ENCODE measurements around the gene TPD52L2. TPM values are rescaled to one million over a fixed set of nuclear protein-coding genes. Genes with fewer than 3 reads are reported as not detected.
A peak's percentile ranks its signal among the peaks of the same experiment; 100 is the strongest.

Gene TPD52L2
- total RNA-seq (33.7 TPM), polyA plus RNA-seq (10 to 100 TPM; 69.0 to 72.1 (median 69.9) TPM)

DNA sequence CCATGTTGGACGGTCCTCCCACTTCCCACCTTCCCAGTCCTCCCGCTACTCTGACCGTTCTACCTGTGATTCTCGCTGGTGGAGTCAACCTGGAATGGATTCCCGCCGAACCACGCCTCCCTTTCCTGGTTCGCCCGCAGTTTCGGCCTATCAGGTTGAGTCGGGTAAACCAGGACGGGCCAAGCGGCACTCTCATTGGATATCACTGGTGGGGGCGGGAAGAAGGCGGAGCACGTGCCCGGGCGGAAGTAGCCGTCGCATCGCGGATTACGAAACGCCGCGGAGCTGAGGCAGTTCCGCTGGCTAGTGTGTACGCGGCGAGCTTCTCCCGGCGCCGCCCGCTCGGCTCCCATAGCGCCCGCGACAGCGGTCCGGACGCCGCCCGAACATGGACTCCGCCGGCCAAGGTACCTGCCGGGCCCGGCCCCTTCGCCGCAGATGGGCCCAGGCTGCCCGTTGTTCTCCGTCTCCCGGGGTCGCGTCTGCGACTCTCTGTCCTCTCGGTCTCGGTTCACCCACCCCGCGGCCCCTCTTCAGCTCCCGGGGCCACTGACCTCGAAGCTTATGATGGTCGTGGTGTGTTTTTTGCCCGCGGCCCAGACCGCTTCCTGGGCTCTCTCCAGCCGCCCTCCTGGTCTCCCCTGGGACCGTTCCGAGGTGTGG, at the start of gene TPD52L2:
Gene TPD52L2, plus strand, starts transcription at position 293 of the 663 bp plus-strand sequence. Its CDS starts 96 bp downstream, at position 389.
- Histone ChIP-seq H3K27me3 (ENCODE audit: control insufficient read depth, insufficient read depth, low read length) (no peaks in the 10 kb centered on the region), H3K4me3 (ENCODE audit: low read depth, low read length) (peak within 1 kb of the TSS; percentile 75), H3K27ac (ENCODE audit: insufficient read depth, low read length, poor library complexity, severe bottlenecking) (peak within 1 kb of the TSS; percentile 90), H3K36me3 (ENCODE audit: control insufficient read depth, insufficient read depth, low read length) (peaks cover 16% of the 10 kb centered on the region), H3K4me1 (ENCODE audit: control insufficient read depth, insufficient read depth, low read length, poor library complexity, severe bottlenecking) (peaks cover 29% of the 10 kb centered on the region), H3K9me3 (ENCODE audit: control insufficient read depth in 2 of 2, low read length in 2 of 2) (no peaks in the 10 kb centered on the region)
- Mint-ChIP-seq H3K9me3 (no peaks in the 10 kb centered on the region), H3K36me3 (peaks cover 6% of the 10 kb centered on the region), H3K27ac (peak within 1 kb of the TSS; percentile 94 to 98 (median 98)), H3K4me3 (peak within 1 kb of the TSS; percentile 93 to 97 (median 95)), H3K27me3 (peaks cover 6% of the 10 kb centered on the region), H3K4me1 (peaks cover 0 to 32% (median 23%) of the 10 kb centered on the region in 4 donors)
- ATAC-seq (ENCODE audit: low read depth in 2 of 2), result peak; percentile 87 to 93
- peak; percentile 96 to 98 (median 98) for DNase-seq

DNA sequence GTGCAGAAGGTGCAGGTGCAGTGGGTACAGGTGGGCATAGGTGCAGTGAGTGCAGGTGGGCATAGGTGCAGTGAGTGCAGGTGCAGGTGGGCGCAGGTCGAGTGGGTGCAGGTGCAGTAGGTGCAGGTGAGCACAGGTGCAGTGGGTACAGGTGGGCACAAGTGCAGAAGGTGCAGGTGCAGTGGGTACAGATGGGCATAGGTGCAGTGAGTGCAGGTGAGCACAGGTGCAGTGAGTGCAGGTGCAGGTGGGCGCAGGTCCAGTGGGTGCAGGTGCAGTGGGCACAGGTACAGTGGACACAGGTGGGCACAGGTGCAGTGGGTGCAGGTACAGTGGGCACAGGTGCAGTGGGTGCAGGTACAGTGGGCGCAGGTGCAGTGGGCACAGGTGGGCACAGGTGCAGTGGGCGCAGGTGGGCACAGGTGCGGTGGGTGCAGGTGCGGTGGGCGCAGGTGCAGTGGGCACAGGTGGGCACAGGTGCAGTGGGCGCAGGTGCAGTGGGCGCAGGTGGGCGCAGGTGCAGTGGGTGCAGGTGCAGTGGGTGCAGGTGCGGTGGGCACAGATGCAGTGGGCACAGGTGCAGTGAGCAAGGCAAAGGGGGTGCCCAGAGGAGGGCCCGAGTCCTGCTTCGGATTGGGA, 49.3 kb upstream of the TPD52L2 start:
- no peak overlapping the region for H3K4me3 Mint-ChIP-seq
- no peaks in the 10 kb centered on the region for H3K4me1 Mint-ChIP-seq
- Histone ChIP-seq H3K27me3 (ENCODE audit: control insufficient read depth, insufficient read depth, low read length) (no peaks in the 10 kb centered on the region), H3K27ac (ENCODE audit: insufficient read depth, low read length, poor library complexity, severe bottlenecking) (no peak overlapping the region), H3K9me3 (ENCODE audit: control insufficient read depth in 2 of 2, low read length in 2 of 2) (no peaks in the 10 kb centered on the region), H3K4me1 (ENCODE audit: control insufficient read depth, insufficient read depth, low read length, poor library complexity, severe bottlenecking) (no peaks in the 10 kb centered on the region), H3K36me3 (ENCODE audit: control insufficient read depth, insufficient read depth, low read length) (no peaks in the 10 kb centered on the region), H3K4me3 (ENCODE audit: low read depth, low read length) (no peak overlapping the region)
- H3K9me3 Mint-ChIP-seq, result no peaks in the 10 kb centered on the region
- peaks cover 9% of the 10 kb centered on the region for H3K27me3 Mint-ChIP-seq
- H3K27ac Mint-ChIP-seq, result no peak overlapping the region
- no peak for DNase-seq
- ATAC-seq (ENCODE audit: low read depth in 2 of 2), result no peak
- no peaks in the 10 kb centered on the region for H3K36me3 Mint-ChIP-seq

DNA sequence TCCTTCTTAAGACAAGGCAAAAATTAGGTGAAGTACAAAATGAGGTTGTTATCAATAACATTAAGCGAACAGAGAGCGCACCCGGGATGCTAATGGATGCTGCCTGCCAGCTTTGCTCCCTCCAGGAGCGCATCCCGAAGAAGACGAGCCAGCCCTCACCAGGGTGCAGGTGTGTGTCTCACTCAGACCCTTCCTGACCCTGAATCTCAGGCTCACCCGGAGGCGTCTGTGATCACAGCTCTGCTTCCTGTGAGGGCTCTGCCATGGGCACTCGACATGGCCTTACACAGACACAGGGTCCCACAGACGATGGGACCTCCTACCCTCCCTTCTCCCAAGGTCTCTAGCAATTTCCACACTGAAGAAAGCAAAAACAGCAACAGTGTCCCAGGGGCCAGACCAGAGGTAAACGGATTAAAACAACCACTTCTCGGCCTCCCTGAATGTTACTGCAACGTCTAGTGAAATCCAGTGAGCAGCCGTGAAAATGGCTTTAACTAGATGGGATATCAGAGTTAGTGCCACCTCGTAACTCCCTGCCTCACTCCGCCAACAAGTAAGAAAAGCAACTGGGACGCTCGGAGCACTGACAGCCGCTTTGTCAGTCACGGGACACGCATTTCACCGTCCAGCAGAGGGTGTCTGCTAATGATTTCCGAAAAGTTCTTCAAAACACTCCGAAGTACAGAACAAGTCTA, 45.7 kb upstream of the TPD52L2 start:
- ATAC-seq (ENCODE audit: low read depth in 2 of 2) (peak; percentile 16 to 43), DNase-seq (peak in 1 of 3 donors; percentile 28)
- no peak overlapping the region for H3K4me3 ChIP-seq (ENCODE audit: low read depth, low read length)
- H3K4me3 Mint-ChIP-seq, result peak overlapping the region; percentile 1 to 63 (median 44)
- peak overlapping the region; percentile 0 to 81 (median 71) for H3K27ac Mint-ChIP-seq
- no peaks in the 10 kb centered on the region for H3K9me3 ChIP-seq (ENCODE audit: control insufficient read depth in 2 of 2, low read length in 2 of 2)
- no peaks in the 10 kb centered on the region for H3K36me3 Mint-ChIP-seq
- H3K27me3 Mint-ChIP-seq, result peaks cover 9% of the 10 kb centered on the region
- H3K36me3 ChIP-seq (ENCODE audit: control insufficient read depth, insufficient read depth, low read length), result no peaks in the 10 kb centered on the region
- H3K4me1 Mint-ChIP-seq, result no peaks in the 10 kb centered on the region
- peak overlapping the region; percentile 34 for H3K27ac ChIP-seq (ENCODE audit: insufficient read depth, low read length, poor library complexity, severe bottlenecking)
- H3K4me1 ChIP-seq (ENCODE audit: control insufficient read depth, insufficient read depth, low read length, poor library complexity, severe bottlenecking), result no peaks in the 10 kb centered on the region
- H3K27me3 ChIP-seq (ENCODE audit: control insufficient read depth, insufficient read depth, low read length), result no peaks in the 10 kb centered on the region
- H3K9me3 Mint-ChIP-seq, result no peaks in the 10 kb centered on the region

DNA sequence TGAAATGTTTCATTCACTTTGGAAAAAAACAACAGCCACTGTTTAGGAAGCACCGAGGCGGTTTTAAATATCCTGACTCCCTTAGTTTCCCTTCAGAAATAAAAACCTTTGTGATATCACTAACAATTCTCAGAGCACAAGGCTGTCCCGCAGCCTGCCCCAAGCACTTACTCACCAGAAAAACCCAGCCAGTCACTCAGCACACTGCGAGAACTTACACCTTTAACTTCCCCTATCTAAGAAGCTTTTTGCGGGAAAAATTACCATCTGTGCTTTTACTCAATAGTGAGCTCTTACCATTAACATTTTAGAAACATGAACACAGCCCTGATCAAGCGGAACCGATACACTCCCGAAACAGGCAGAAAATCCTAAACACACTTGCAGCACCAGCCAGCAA, 43.3 kb upstream of the TPD52L2 start:
- H3K4me3 Mint-ChIP-seq, result no peak overlapping the region
- no peaks in the 10 kb centered on the region for H3K4me1 Mint-ChIP-seq
- no peak overlapping the region for H3K27ac Mint-ChIP-seq
- H3K27me3 Mint-ChIP-seq, result peaks cover 24% of the 10 kb centered on the region
- Histone ChIP-seq H3K4me1 (ENCODE audit: control insufficient read depth, insufficient read depth, low read length, poor library complexity, severe bottlenecking) (no peaks in the 10 kb centered on the region), H3K4me3 (ENCODE audit: low read depth, low read length) (no peak overlapping the region), H3K27me3 (ENCODE audit: control insufficient read depth, insufficient read depth, low read length) (no peaks in the 10 kb centered on the region), H3K9me3 (ENCODE audit: control insufficient read depth in 2 of 2, low read length in 2 of 2) (no peaks in the 10 kb centered on the region), H3K27ac (ENCODE audit: insufficient read depth, low read length, poor library complexity, severe bottlenecking) (no peak overlapping the region), H3K36me3 (ENCODE audit: control insufficient read depth, insufficient read depth, low read length) (no peaks in the 10 kb centered on the region)
- ATAC-seq (ENCODE audit: low read depth in 2 of 2) (no peak), DNase-seq (no peak)
- H3K36me3 Mint-ChIP-seq, result no peaks in the 10 kb centered on the region
- H3K9me3 Mint-ChIP-seq, result peaks cover 0 to 3% (median 0%) of the 10 kb centered on the region in 7 donors

DNA sequence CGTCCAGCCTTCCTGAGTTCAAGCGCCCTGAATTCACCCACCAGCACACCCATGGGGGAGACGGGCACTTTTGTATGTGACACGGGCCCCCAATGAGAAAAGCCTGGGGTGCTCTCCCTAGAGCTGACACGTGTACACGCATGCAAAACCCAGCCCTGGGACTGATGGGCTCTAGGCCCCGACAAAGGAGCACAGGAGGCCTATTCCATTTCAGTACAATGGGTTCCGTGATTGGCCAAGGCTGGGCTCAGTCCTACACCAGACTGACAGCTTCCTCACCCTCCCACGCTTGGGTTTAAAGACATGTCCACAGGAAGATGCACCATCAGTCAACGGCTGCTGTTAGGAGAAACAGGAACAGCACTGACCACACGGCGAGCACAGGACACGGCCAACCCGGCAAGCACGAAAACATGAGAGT, 42.8 kb upstream of the TPD52L2 start:
- Histone ChIP-seq H3K4me1 (ENCODE audit: control insufficient read depth, insufficient read depth, low read length, poor library complexity, severe bottlenecking) (no peaks in the 10 kb centered on the region), H3K9me3 (ENCODE audit: control insufficient read depth in 2 of 2, low read length in 2 of 2) (no peaks in the 10 kb centered on the region), H3K4me3 (ENCODE audit: low read depth, low read length) (no peak overlapping the region), H3K27me3 (ENCODE audit: control insufficient read depth, insufficient read depth, low read length) (no peaks in the 10 kb centered on the region), H3K27ac (ENCODE audit: insufficient read depth, low read length, poor library complexity, severe bottlenecking) (no peak overlapping the region), H3K36me3 (ENCODE audit: control insufficient read depth, insufficient read depth, low read length) (no peaks in the 10 kb centered on the region)
- no peaks in the 10 kb centered on the region for H3K36me3 Mint-ChIP-seq
- no peak for DNase-seq
- H3K4me1 Mint-ChIP-seq, result no peaks in the 10 kb centered on the region
- ATAC-seq (ENCODE audit: low read depth in 2 of 2), result no peak
- H3K4me3 Mint-ChIP-seq, result no peak overlapping the region
- H3K9me3 Mint-ChIP-seq, result peaks cover 0 to 3% (median 0%) of the 10 kb centered on the region in 7 donors
- no peak overlapping the region for H3K27ac Mint-ChIP-seq
- H3K27me3 Mint-ChIP-seq, result peaks cover 27% of the 10 kb centered on the region

DNA sequence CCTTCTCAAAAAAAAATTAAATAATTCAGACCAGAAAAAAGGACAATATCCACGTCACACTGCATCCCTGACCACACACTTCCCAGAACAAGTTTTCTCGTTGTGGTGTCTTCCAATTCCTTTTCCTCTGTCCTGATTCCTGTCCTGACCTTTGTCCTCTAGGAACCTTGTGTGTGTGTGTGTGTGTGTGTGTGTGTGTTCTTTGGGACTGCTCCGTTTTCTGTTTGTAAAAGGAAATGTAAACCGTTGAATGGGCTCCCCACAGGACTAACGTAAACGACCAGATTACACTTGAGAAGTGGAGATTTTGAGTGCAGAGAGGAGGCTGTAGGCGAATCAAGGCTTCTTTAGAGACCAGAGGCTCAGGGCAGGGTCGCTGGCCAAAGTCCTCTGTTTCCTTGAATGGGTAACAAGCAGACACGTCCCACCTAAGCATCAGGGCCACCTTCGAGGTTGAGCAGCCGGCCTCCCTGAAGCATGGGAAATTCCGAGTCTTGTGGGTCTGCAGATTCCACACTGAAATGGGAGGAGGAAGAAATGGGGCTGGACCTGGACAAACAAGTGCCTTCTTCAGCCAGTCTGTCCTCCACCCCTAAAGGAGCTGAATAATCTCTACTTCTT, 41.3 kb upstream of the TPD52L2 start:
- peaks cover 0 to 3% (median 0%) of the 10 kb centered on the region in 7 donors for H3K9me3 Mint-ChIP-seq
- ATAC-seq (ENCODE audit: low read depth in 2 of 2) (no peak), DNase-seq (no peak)
- no peaks in the 10 kb centered on the region for H3K36me3 Mint-ChIP-seq
- H3K4me3 ChIP-seq (ENCODE audit: low read depth, low read length), result no peak overlapping the region
- H3K27ac Mint-ChIP-seq, result peak overlapping the region in 1 of 3 donors; percentile 20
- no peaks in the 10 kb centered on the region for H3K9me3 ChIP-seq (ENCODE audit: control insufficient read depth in 2 of 2, low read length in 2 of 2)
- H3K27me3 Mint-ChIP-seq, result peaks cover 35% of the 10 kb centered on the region
- H3K27ac ChIP-seq (ENCODE audit: insufficient read depth, low read length, poor library complexity, severe bottlenecking), result no peak overlapping the region
- H3K27me3 ChIP-seq (ENCODE audit: control insufficient read depth, insufficient read depth, low read length), result peaks cover 3% of the 10 kb centered on the region
- no peaks in the 10 kb centered on the region for H3K4me1 ChIP-seq (ENCODE audit: control insufficient read depth, insufficient read depth, low read length, poor library complexity, severe bottlenecking)
- H3K4me1 Mint-ChIP-seq, result peaks cover 0 to 3% (median 0%) of the 10 kb centered on the region in 4 donors
- H3K4me3 Mint-ChIP-seq, result no peak overlapping the region
- no peaks in the 10 kb centered on the region for H3K36me3 ChIP-seq (ENCODE audit: control insufficient read depth, insufficient read depth, low read length)

DNA sequence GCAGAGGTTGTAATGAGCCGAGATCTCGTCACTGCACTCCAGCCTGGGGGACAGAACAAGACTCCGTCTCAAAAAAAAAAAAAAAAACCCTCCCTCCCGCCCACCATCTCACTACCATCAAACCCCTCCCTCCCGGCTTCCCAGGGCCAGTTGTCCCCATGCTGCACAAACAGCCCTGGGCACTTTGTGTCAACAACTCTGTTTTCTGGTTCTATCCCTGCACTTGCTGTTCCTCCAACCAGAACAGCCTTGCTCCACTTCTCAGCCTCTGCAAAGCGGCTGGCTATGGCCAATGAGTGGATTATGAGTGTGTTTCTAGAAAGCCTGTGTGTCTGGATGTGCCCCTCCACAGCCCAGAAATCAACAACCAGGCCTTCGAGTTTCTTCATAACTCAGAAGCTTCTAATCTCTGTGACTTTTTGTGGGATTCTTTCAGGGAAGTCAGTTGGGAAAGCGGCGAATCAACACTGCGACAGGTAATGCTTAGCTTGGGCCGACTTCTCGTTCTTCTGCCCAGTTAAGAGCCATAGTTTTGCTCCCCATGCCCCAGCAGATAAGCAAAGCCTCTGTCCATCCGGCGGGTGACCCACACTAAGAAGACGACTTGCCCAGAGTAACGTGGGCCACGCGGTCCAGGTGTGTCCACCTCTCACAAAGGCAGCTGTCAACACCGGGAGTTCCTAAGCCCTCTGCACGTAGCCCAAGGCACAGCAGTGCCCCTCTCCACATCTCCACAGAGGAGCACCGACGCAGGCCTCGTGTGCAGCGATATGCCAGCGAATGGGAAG, 39.5 kb upstream of the TPD52L2 start:
- H3K27ac ChIP-seq (ENCODE audit: insufficient read depth, low read length, poor library complexity, severe bottlenecking), result no peak overlapping the region
- DNase-seq (no peak), ATAC-seq (ENCODE audit: low read depth in 2 of 2) (no peak)
- peaks cover 7 to 13% (median 9%) of the 10 kb centered on the region in 4 donors for H3K4me1 Mint-ChIP-seq
- H3K27me3 Mint-ChIP-seq, result peaks cover 41% of the 10 kb centered on the region
- no peaks in the 10 kb centered on the region for H3K9me3 ChIP-seq (ENCODE audit: control insufficient read depth in 2 of 2, low read length in 2 of 2)
- H3K9me3 Mint-ChIP-seq, result peaks cover 0 to 3% (median 0%) of the 10 kb centered on the region in 7 donors
- H3K36me3 Mint-ChIP-seq, result no peaks in the 10 kb centered on the region
- no peak overlapping the region for H3K27ac Mint-ChIP-seq
- H3K4me3 Mint-ChIP-seq, result no peak overlapping the region
- H3K36me3 ChIP-seq (ENCODE audit: control insufficient read depth, insufficient read depth, low read length), result no peaks in the 10 kb centered on the region
- H3K4me1 ChIP-seq (ENCODE audit: control insufficient read depth, insufficient read depth, low read length, poor library complexity, severe bottlenecking), result peaks cover 13% of the 10 kb centered on the region
- H3K27me3 ChIP-seq (ENCODE audit: control insufficient read depth, insufficient read depth, low read length), result peaks cover 16% of the 10 kb centered on the region
- H3K4me3 ChIP-seq (ENCODE audit: low read depth, low read length), result no peak overlapping the region
